GM19395 (cell line): ENCODE measurements around the gene NEDD9.

ENCODE experiments used
- ATAC-seq: cut with Tn5 transposase; IDR thresholded peaks from one replicate; pipeline ENCODE4 v1.9.1; 2021; ENCODE audit warnings: mild to moderate bottlenecking, moderate library complexity; ENCODE audit not compliant: unreplicated experiment

NEDD9 gene

DNA sequence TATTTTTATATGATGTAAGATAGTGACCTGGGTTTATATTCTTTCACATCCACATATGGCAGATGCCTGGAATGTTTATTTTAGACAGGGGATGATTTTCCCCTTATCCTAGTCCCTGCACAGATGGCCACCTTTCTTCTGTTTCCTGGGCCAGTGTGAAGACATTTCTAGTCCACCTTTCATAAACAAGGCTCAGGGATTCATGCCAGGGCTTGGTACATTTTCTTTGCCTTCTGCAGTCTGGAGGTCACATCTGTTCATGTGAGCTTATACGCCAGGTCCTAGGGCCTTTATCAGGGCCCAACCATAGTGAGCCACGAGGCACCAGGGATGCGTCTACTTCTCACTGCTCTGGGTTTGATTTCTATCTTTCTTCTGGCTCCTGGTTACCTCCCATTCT is 82.9 kb downstream of the NEDD9 start:
- no peak for ATAC-seq

DNA sequence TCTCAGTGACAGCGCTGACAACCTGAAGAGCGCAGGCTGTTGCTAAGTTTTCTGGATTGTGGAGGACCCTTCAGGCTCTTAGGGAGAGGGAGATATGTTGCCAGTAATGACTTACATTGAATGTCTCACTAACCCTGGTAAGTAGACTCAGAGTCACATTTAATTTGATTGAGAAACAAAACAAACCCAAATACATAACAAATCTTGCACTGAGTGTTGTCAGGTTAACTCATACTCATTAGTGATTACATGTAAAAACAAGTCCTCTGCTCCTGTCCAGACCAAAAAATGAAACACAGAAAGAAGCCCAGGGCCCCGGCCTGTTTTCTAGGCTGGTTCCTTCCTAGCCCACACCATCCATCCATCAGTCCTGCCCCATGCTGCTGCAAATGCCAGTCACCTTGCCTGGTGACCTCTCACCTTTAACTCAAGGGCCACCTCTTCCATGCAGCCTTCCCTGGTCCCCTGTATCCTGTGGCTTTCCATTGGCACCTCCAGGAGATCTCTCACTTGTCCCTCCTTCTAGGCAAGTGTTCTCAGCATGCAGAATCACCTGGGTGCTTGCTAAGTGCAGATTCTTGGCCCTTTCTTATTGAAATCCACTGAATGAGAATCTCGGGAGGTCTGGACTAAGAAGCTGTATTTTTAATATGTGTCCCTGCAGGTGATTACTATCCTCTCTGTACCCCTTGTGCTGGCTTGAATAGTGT is 86.2 kb downstream of the NEDD9 start:
- ATAC-seq, result no peak

DNA sequence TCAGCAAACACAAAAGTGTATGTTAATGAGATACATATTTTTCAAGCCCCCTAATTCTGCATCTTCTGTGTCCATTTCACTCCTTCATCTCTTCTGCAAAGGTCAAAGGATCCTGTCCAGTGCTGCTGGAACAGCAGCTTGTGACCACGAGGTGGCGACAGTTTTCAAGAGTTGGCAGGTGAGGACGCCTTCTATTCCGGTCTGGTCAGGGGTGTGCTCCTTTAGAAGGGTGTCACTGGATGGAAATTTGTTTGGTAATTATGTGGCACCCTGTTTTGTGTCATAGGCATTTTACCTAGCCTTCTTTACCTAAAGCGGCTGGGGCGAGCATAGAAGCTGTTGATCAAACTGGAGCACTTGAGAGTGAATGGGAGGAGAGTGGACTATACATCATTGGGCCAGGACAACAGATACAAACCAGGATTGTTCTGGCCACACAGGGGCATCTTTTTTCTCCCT is 88.0 kb downstream of the NEDD9 start:
- peak; percentile 88 for ATAC-seq

DNA sequence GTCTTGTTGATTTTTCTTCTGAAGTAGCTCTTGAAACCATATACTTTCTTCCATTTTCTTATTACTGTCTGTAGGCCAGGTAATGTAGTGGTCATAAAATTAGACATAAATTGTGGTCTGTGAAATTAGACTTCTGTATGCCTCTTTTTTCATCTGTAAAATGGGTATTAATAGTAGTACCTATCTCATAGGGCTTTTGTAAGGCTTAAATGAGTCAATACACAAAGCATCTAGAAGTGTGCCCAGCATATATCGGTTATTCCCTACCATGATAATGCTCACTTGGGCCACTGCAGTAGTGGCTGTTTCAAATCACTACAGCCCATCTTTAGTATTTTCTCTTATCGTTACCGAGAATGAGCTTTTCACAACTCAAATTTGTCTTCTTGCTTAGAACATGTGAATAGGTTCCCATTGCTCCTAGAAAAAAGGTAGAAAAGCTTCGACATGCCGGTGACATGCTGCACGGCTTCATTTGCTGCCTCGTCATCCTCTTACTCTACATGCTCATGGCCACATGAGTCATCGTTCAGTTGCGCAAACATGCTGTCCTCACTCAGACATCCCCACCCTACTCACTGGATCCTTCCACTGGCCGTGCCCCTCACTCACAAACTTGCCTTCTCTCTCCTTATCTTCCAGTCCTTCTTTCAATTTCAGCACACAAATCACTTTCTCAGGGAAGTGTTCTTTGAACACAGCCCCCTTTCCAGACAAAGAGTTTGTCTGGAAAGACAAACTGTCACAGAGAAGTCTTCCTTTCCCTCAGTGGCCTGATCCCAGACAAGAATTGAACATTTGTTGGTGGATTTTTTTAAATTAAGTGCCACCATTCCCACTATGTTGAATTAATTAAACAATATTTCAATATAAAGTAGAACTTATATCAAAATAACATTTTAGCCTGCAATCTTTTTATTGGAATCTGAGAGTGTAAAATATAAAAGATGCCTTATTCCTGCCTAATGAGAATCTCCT is 88.8 kb downstream of the NEDD9 start:
- no peak for ATAC-seq

GRCh38 chr6:11142296-11143027 is 90.0 kb downstream of the NEDD9 start:
- no peak for ATAC-seq

- ATAC-seq, result no peak
Measured at GRCh38 chr6:11141295-11141694, 91.2 kb downstream of the NEDD9 start.

- no peak for ATAC-seq
Measured at GRCh38 chr6:11140056-11140455, 92.4 kb downstream of the NEDD9 start.

- ATAC-seq, result no peak
Measured at GRCh38 chr6:11139051-11139960, 93.2 kb downstream of the NEDD9 start.

GRCh38 chr6:11136809-11137208 is 95.7 kb downstream of the NEDD9 start:
- ATAC-seq, result no peak
